H1 (cell line): ENCODE results near the gene REELD1. TPM values are rescaled to one million over a fixed set of nuclear protein-coding genes. Genes with fewer than 3 reads are reported as not detected.

Experiments
- CTCF ChIA-PET: fragments of 300-600 bp; sonication (Branson Sonifier 250); formaldehyde crosslinking; loops from one replicate; lab custom pipeline; 2021; ENCODE audit not compliant: partially characterized antibody; lab: Charles Lee
- POLR2A ChIA-PET: fragments of 300-600 bp; sonication (Branson Sonifier 250); formaldehyde crosslinking; loops from one replicate; lab custom pipeline; 2021; ENCODE audit warnings: inconsistent platforms; ENCODE audit not compliant: partially characterized antibody; lab: Charles Lee
- DNase-seq, 2 experiments: peaks; one replicate each; pipeline versions ENCODE4 v3.0.0 to v3.0.0-alpha.2; 2010 to 2022; ENCODE audit warnings: low spot score in 2 of 2, low read depth in 1 of 2, mixed read lengths in 1 of 2
- FAIRE-seq: peaks from 2 replicates; lab custom pipeline; 2011; peaks lifted over from hg19 to GRCh38; lab: Jason Lieb, UNC
- H2AFZ ChIP-seq: 2 replicates; pipeline ENCODE4 v1.8.1; 2012; ENCODE audit warnings: low read length, inconsistent platforms
- H2AK5ac ChIP-seq: 2 replicates; pipeline ENCODE4 v1.6.1; 2013; ENCODE audit warnings: low read depth, low read length
- H2BK120ac ChIP-seq: replicated peaks from 2 replicates; pipeline ENCODE3; 2013; ENCODE audit warnings: low read depth, low read length, inconsistent platforms
- H2BK12ac ChIP-seq: 2 replicates; pipeline ENCODE4 v1.6.1; 2013; ENCODE audit warnings: low read depth, low read length
- H2BK15ac ChIP-seq: 2 replicates; pipeline ENCODE4 v1.6.1; 2013; ENCODE audit warnings: low read length
- H2BK20ac ChIP-seq: 2 replicates; pipeline ENCODE4 v1.6.1; 2013; ENCODE audit warnings: low read length
- H2BK5ac ChIP-seq: 2 replicates; pipeline ENCODE4 v1.6.1; 2013; ENCODE audit warnings: low read depth, low read length
- H3K14ac ChIP-seq: 2 replicates; pipeline ENCODE4 v1.6.1; 2013; ENCODE audit warnings: inconsistent platforms; ENCODE audit not compliant: insufficient read length
- H3K18ac ChIP-seq: 2 replicates; pipeline ENCODE4 v1.6.1; 2013; ENCODE audit warnings: low read length; ENCODE audit errors: extremely low read depth
- H3K23ac ChIP-seq: 2 replicates; pipeline ENCODE4 v1.6.1; 2013; ENCODE audit warnings: inconsistent platforms; ENCODE audit not compliant: insufficient read length
- H3K23me2 ChIP-seq: 2 replicates; pipeline ENCODE4 v1.6.1; 2013; ENCODE audit warnings: low read depth, low read length
- H3K27ac ChIP-seq: 2 replicates; pipeline ENCODE4 v1.6.1; 2011; ENCODE audit warnings: low read depth, low read length, inconsistent platforms
- H3K27me3 ChIP-seq, 4 experiments: replicated peaks in 1 of 4; 1 replicate in 1 of 4; 2 replicates in 3 of 4; pipeline versions ENCODE4 v1.6.1 to v1.8.1; 2011 to 2013; ENCODE audit warnings: low read length in 3 of 4, mild to moderate bottlenecking in 3 of 4, inconsistent platforms in 2 of 4, mixed read lengths in 2 of 4, moderate library complexity in 1 of 4; ENCODE audit not compliant: control insufficient read depth in 3 of 4, insufficient read depth in 3 of 4; ENCODE audit errors: extremely low read depth in 1 of 4
- H3K36me3 ChIP-seq, 4 experiments: 2 replicates each; pipeline versions ENCODE4 v1.6.1 to v1.8.1; 2011 to 2013; ENCODE audit warnings: mild to moderate bottlenecking in 4 of 4, low read length in 3 of 4, moderate library complexity in 2 of 4, control low read depth in 1 of 4, inconsistent platforms in 1 of 4; ENCODE audit not compliant: insufficient read depth in 4 of 4, control insufficient read depth in 2 of 4
- H3K4ac ChIP-seq: replicated peaks from 2 replicates; pipeline ENCODE3; 2013; ENCODE audit warnings: low read length, low read depth, mixed read lengths, inconsistent platforms; ENCODE audit not compliant: insufficient read length
- H3K4me1 ChIP-seq, 4 experiments: replicated peaks in 1 of 4; 1 replicate in 1 of 4; 2 replicates in 3 of 4; pipeline versions ENCODE4 v1.6.1 to v1.8.1; 2011 to 2013; ENCODE audit warnings: low read length in 3 of 4, inconsistent platforms in 2 of 4, mixed read lengths in 1 of 4; ENCODE audit not compliant: insufficient read depth in 4 of 4, control insufficient read depth in 3 of 4
- H3K4me2 ChIP-seq, 2 experiments: 2 replicates each; pipeline versions ENCODE4 v1.6.1 to v1.8.1; 2011 to 2013; ENCODE audit warnings: low read depth in 2 of 2, low read length in 2 of 2, control low read depth in 1 of 2, inconsistent platforms in 1 of 2, mild to moderate bottlenecking in 1 of 2; ENCODE audit not compliant: insufficient read depth in 1 of 2
- H3K4me3 ChIP-seq, 4 experiments: fragments of 200-600, 300-600 bp in 1 of 4; sonication (generic), shearing (Covaris generic), sonication (Bioruptor Twin) in 1 of 4; 2 replicates each; pipeline versions ENCODE4 v1.5.1 to v1.8.1; 2011 to 2016; ENCODE audit warnings: low read length in 4 of 4, low read depth in 3 of 4, control low read depth in 2 of 4, inconsistent platforms in 2 of 4, mild to moderate bottlenecking in 2 of 4, mixed read lengths in 1 of 4, moderate library complexity in 1 of 4; ENCODE audit not compliant: insufficient read depth in 2 of 4; ENCODE audit errors: extremely low read depth in 1 of 4
- H3K56ac ChIP-seq: replicated peaks from 2 replicates; pipeline ENCODE3; 2013; ENCODE audit warnings: low read depth, mild to moderate bottlenecking, mixed read lengths, low read length, inconsistent platforms; ENCODE audit not compliant: insufficient read length
- H3K79me1 ChIP-seq: 2 replicates; pipeline ENCODE4 v1.6.1; 2013; ENCODE audit warnings: low read depth, low read length, control low read depth
- H3K79me2 ChIP-seq, 2 experiments: 2 replicates each; pipeline versions ENCODE4 v1.6.1 to v1.8.1; 2012 to 2013; ENCODE audit warnings: low read length in 2 of 2, mild to moderate bottlenecking in 2 of 2, inconsistent platforms in 1 of 2; ENCODE audit not compliant: insufficient read depth in 2 of 2, control insufficient read depth in 1 of 2
- H3K9ac ChIP-seq, 4 experiments: replicated peaks in 1 of 4; 1 replicate in 1 of 4; 2 replicates in 3 of 4; pipeline versions ENCODE4 v1.6.1 to v1.8.1; 2011 to 2013; ENCODE audit warnings: low read depth in 3 of 4, low read length in 3 of 4, control low read depth in 2 of 4, mild to moderate bottlenecking in 2 of 4, moderate library complexity in 2 of 4, inconsistent platforms in 1 of 4; ENCODE audit errors: extremely low read depth in 1 of 4
- H3K9me3 ChIP-seq, 2 experiments: 2 replicates each; pipeline versions ENCODE4 v1.6.1 to v1.8.1; 2012 to 2013; ENCODE audit warnings: mild to moderate bottlenecking in 2 of 2, moderate library complexity in 2 of 2, control low read depth in 1 of 2, inconsistent platforms in 1 of 2, low read depth in 1 of 2, low read length in 1 of 2, mixed read lengths in 1 of 2; ENCODE audit not compliant: insufficient read depth in 2 of 2
- H4K20me1 ChIP-seq, 2 experiments: replicated peaks in 1 of 2; 2 replicates each; pipeline versions ENCODE3 to v1.8.1; 2011 to 2013; ENCODE audit warnings: inconsistent platforms in 2 of 2, low read length in 2 of 2, mild to moderate bottlenecking in 1 of 2; ENCODE audit not compliant: insufficient read depth in 2 of 2, control insufficient read depth in 1 of 2
- H4K5ac ChIP-seq: 2 replicates; pipeline ENCODE4 v1.6.1; 2013; ENCODE audit warnings: low read length, low read depth, mixed read lengths, inconsistent platforms; ENCODE audit not compliant: insufficient read length
- H4K8ac ChIP-seq: 2 replicates; pipeline ENCODE4 v1.8.0; 2013; ENCODE audit warnings: mild to moderate bottlenecking, moderate library complexity, low read length, inconsistent platforms; ENCODE audit not compliant: insufficient read depth; ENCODE audit errors: extremely low read depth
- H4K91ac ChIP-seq: replicated peaks from 2 replicates; pipeline ENCODE3; 2013; ENCODE audit warnings: low read length, mixed read lengths, inconsistent platforms; ENCODE audit not compliant: insufficient read length
- CREB1 ChIP-seq: IDR thresholded peaks from 2 replicates; pipeline ENCODE4 v1.6.1; 2012; ENCODE audit warnings: inconsistent platforms
- CTBP2 ChIP-seq: IDR thresholded peaks from 2 replicates; pipeline ENCODE4 v1.7.0; 2011; ENCODE audit warnings: borderline replicate concordance, mild to moderate bottlenecking, moderate library complexity, mixed read lengths, low read length; ENCODE audit not compliant: insufficient read depth, insufficient read length
- SP2 ChIP-seq: IDR thresholded peaks from 2 replicates; pipeline ENCODE4 v1.6.1; 2012; ENCODE audit warnings: mild to moderate bottlenecking, low read length, inconsistent platforms
- WGBS, 2 experiments: shearing (Covaris generic) in 1 of 2; methylation state at CpG; one replicate each; pipeline versions ENCODE4 v1.1.6 to v1.1.7; 2013 to 2015; ENCODE audit warnings: low lambda C conversion rate in 2 of 2, mixed read lengths in 2 of 2, inconsistent platforms in 1 of 2, low coverage in 1 of 2, missing lambda C conversion rate in 1 of 2; ENCODE audit not compliant: insufficient replicate concordance in 2 of 2, insufficient coverage in 1 of 2, insufficient read length in 1 of 2; ENCODE audit errors: extremely low coverage in 1 of 2, missing lambda C conversion rate in 1 of 2; 5-methylcytosine and 5-hydroxymethylcytosine counted together
- polyA plus RNA-seq, 7 experiments: library from polyadenylated mRNA; depleted of rRNA in 3 of 7; stranded (reverse) in 5 of 7; unstranded in 2 of 7; fragments of >200 nt in 5 of 7; fragments of 200-250 nt in 2 of 7; gene quantifications; 1 replicate in 5 of 7; 2 replicates in 1 of 7; 4 replicates in 1 of 7; pipeline versions ENCODE4 v1.2.1 to v1.2.3, GENCODE V29; 2011 to 2013; ENCODE audit warnings: missing spikeins in 2 of 7, mixed read lengths in 2 of 7
- total RNA-seq: library from RNA; stranded (reverse); fragmentation: NEBNext Ultra II Directional; extraction: Animal tissue kit (Norgen Biotek cat#: 25700); gene quantifications from 2 replicates; pipeline ENCODE4 v1.2.1, GENCODE V29; 2021

REELD1 gene
- total and polyA plus RNA-seq, 2 of the 8 experiments (the other 6 are each of a cell fraction or from before 2014, with no cell fraction given): 0.03 TPM; not detected in 1

GRCh38 chr4:146202665-146203064 is 11.7 kb upstream of the REELD1 start:
- no peak overlapping the region for H3K27ac ChIP-seq
- no peak overlapping the region for H2BK5ac ChIP-seq
- H2AFZ ChIP-seq: no peak overlapping the region
- FAIRE-seq: no peak
- H3K23me2 ChIP-seq: no peaks in the 10 kb centered on the region
- H4K20me1 ChIP-seq: no peaks in the 10 kb centered on the region
- H2BK12ac ChIP-seq: no peak overlapping the region
- no peaks in the 10 kb centered on the region for H3K36me3 ChIP-seq
- H4K91ac ChIP-seq: no peak overlapping the region
- no peak overlapping the region for H3K14ac ChIP-seq
- no peak overlapping the region for H3K56ac ChIP-seq
- no peak overlapping the region for H2BK20ac ChIP-seq
- CTCF ChIA-PET: interaction anchor here (1.0 kb wide), 1 partner anchor 29 kb away, joined by 3 read pairs; no protein-coding TSS in a partner anchor
- no peaks in the 10 kb centered on the region for H3K79me2 ChIP-seq
- no peaks in the 10 kb centered on the region for H3K79me1 ChIP-seq
- no peaks in the 10 kb centered on the region for H3K4me1 ChIP-seq
- no peak overlapping the region for H3K4me3 ChIP-seq
- no peak overlapping the region for H4K8ac ChIP-seq
- POLR2A ChIA-PET: no interaction called here
- no peak overlapping the region for H2BK15ac ChIP-seq
- DNase-seq: no peak
- TF ChIP-seq CREB1 (no peak), SP2 (no peak), CTBP2 (no peak)
- H3K27me3 ChIP-seq: no peaks in the 10 kb centered on the region
- H4K5ac ChIP-seq: no peak overlapping the region
- no peak overlapping the region for H3K4ac ChIP-seq
- H2AK5ac ChIP-seq: no peak overlapping the region
- no peak overlapping the region for H3K9ac ChIP-seq
- H3K18ac ChIP-seq: no peak overlapping the region
- H3K9me3 ChIP-seq: no peaks in the 10 kb centered on the region
- H2BK120ac ChIP-seq: no peak overlapping the region
- WGBS, 2 experiments: 83% methylated on average over 2 of the region's 2 CpGs; no CpG with 5 or more reads in 1 of the 2 experiments
- H3K23ac ChIP-seq: no peak overlapping the region
- H3K4me2 ChIP-seq: no peak overlapping the region
